T-cell (primary cell): ENCODE results near the gene ZNF26. TPM values are rescaled to one million over a fixed set of nuclear protein-coding genes. Genes with fewer than 3 reads are reported as not detected.
"Not testable (repeated sequence)": the region's sequence is repeated elsewhere in the genome, so short reads cannot be mapped to it uniquely, and the experiment has no call there.

ENCODE experiments used
- ATAC-seq, 4 experiments: fragments of 200-7000 bp in 3 of 4; fragments of 150-1000 bp in 1 of 4; cut with Tn5 transposase; replicated peaks in 1 of 4; 1 replicate in 3 of 4; 2 replicates in 1 of 4; pipeline ENCODE4 v1.10.0; 2021; ENCODE audit warnings: moderate library complexity in 3 of 4, mild to moderate bottlenecking in 2 of 4, moderate number of reproducible peaks in 1 of 4
- CTCF ChIA-PET, 2 donors: fragments of 300-600 bp; sonication (Branson Sonifier 250); formaldehyde crosslinking; loops; one replicate each; lab custom pipeline; 2022; ENCODE audit warnings: antibody characterized with exemption in 2 of 2; lab: Charles Lee
- POLR2A ChIA-PET, 2 donors: fragments of 300-600 bp; sonication (Branson Sonifier 250); formaldehyde crosslinking; loops; one replicate each; lab custom pipeline; 2022; ENCODE audit warnings: antibody characterized with exemption in 2 of 2; lab: Charles Lee
- DNase-seq, 35 experiments: peaks; one replicate each; pipeline versions ENCODE4 v3.0.0 to v3.0.0-alpha.2; 2013 to 2023
- H3K27ac ChIP-seq: one replicate; pipeline ENCODE4 v1.5.1; 2013; ENCODE audit warnings: low read length
- H3K27me3 ChIP-seq, 2 experiments: replicated peaks in 1 of 2; 1 replicate in 1 of 2; 2 replicates in 1 of 2; pipeline versions ENCODE4 v1.6.1 to v1.7.0; 2013; ENCODE audit warnings: low read length in 1 of 2, mixed read lengths in 1 of 2; ENCODE audit not compliant: control insufficient read depth in 2 of 2, insufficient read depth in 2 of 2; ENCODE audit errors: extremely low read depth in 1 of 2
- H3K36me3 ChIP-seq, 2 donors: 1 replicate in 1 of 2; 2 replicates in 1 of 2; pipeline versions ENCODE4 v1.6.1 to v1.7.0; 2013; ENCODE audit warnings: low read length in 1 of 2; ENCODE audit not compliant: control insufficient read depth in 2 of 2, insufficient read depth in 1 of 2; ENCODE audit errors: extremely low read depth in 1 of 2
- H3K4me1 ChIP-seq, 2 experiments: 1 replicate in 1 of 2; 2 replicates in 1 of 2; pipeline versions ENCODE4 v1.6.1 to v1.7.0; 2013; ENCODE audit warnings: low read length in 2 of 2, mixed read lengths in 1 of 2; ENCODE audit not compliant: insufficient read depth in 2 of 2, control insufficient read depth in 1 of 2; ENCODE audit errors: extremely low read depth in 1 of 2
- H3K4me3 ChIP-seq, 2 donors: 1 replicate in 1 of 2; 2 replicates in 1 of 2; pipeline versions ENCODE4 v1.5.1 to v1.7.0; 2013; ENCODE audit warnings: mild to moderate bottlenecking in 2 of 2, low read length in 1 of 2, moderate library complexity in 1 of 2; ENCODE audit not compliant: control insufficient read depth in 1 of 2; ENCODE audit errors: extremely low read depth in 1 of 2
- H3K9me3 ChIP-seq: 2 replicates; pipeline ENCODE4 v1.7.0; 2013
- H3K27ac Mint-ChIP-seq, 2 donors: one replicate each; pipeline ENCODE4 v1.8.0; 2020 to 2021; ENCODE audit warnings: mild to moderate bottlenecking in 2 of 2, mixed read lengths in 2 of 2
- H3K27me3 Mint-ChIP-seq, 2 donors: one replicate each; pipeline ENCODE4 v1.8.0; 2021 to 2022; ENCODE audit warnings: mixed read lengths in 2 of 2
- H3K36me3 Mint-ChIP-seq: one replicate; pipeline ENCODE4 v1.8.0; 2021; ENCODE audit warnings: mixed read lengths
- H3K4me1 Mint-ChIP-seq, 3 donors: one replicate each; pipeline ENCODE4 v1.8.0; 2020 to 2022; ENCODE audit warnings: mixed read lengths in 3 of 3, mild to moderate bottlenecking in 1 of 3
- H3K4me3 Mint-ChIP-seq, 3 donors: one replicate each; pipeline ENCODE4 v1.8.0; 2020 to 2022; ENCODE audit warnings: mild to moderate bottlenecking in 3 of 3, mixed read lengths in 3 of 3, moderate library complexity in 3 of 3
- H3K9me3 Mint-ChIP-seq, 3 donors: one replicate each; pipeline ENCODE4 v1.8.0; 2020 to 2022; ENCODE audit warnings: mixed read lengths in 3 of 3
- WGBS: methylation state at CpG from one replicate; pipeline ENCODE4 v1.1.5; 2013; ENCODE audit warnings: missing lambda C conversion rate; ENCODE audit not compliant: insufficient coverage; 5-methylcytosine and 5-hydroxymethylcytosine counted together
- total RNA-seq, 35 experiments: library from RNA in 6 of 35; stranded (reverse) in 6 of 35; fragments of 120-200 nt in 1 of 35; gene quantifications; one replicate each; pipeline versions ENCODE4 v1.2.1 to v1.2.4 and lab custom pipeline; 2013 to 2026

The ZNF26 gene
- total RNA-seq, 5 donors from 2014 or later (not counting 1 experiment from before 2014, with no cell fraction given): 29.2 to 37.2 (median 32.7) TPM

GRCh38 chr12:132965796-132966195 lies 20.4 kb upstream of the ZNF26 start:
- DNase-seq (no peak), ATAC-seq (no peak)
- Histone ChIP-seq H3K36me3 (no peaks in the 10 kb centered on the region), H3K4me3 (no peak overlapping the region), H3K4me1 (no peaks in the 10 kb centered on the region), H3K9me3 (no peaks in the 10 kb centered on the region), H3K27me3 (no peaks in the 10 kb centered on the region), H3K27ac (no peak overlapping the region)
- Mint-ChIP-seq H3K4me1 (no peaks in the 10 kb centered on the region), H3K4me3 (no peak overlapping the region), H3K27ac (no peak overlapping the region), H3K9me3 (peaks cover 0 to 12% (median 8%) of the 10 kb centered on the region in 3 donors), H3K27me3 (no peaks in the 10 kb centered on the region), H3K36me3 (peaks cover 18% of the 10 kb centered on the region)
- WGBS: 100% methylated on average over 6 of the region's 12 CpGs
- ChIA-PET CTCF (no interaction called here), POLR2A (interaction anchor here in 1 of 2 donors (0.7 kb wide), 1 partner anchor 985 kb away, joined by 11 read pairs; no protein-coding TSS in a partner anchor)

- H3K36me3 Mint-ChIP-seq: peaks cover 18% of the 10 kb centered on the region
- H3K36me3 ChIP-seq: no peaks in the 10 kb centered on the region
- no peaks in the 10 kb centered on the region for H3K27me3 ChIP-seq
- CTCF ChIA-PET: no interaction called here
- H3K4me3 ChIP-seq: no peak overlapping the region
- H3K4me3 Mint-ChIP-seq: no peak overlapping the region
- no peaks in the 10 kb centered on the region for H3K27me3 Mint-ChIP-seq
- ATAC-seq (no peak), DNase-seq (no peak)
- no peaks in the 10 kb centered on the region for H3K4me1 Mint-ChIP-seq
- 79% methylated on average over 9 of the region's 12 CpGs for WGBS
- no peaks in the 10 kb centered on the region for H3K4me1 ChIP-seq
- no peaks in the 10 kb centered on the region for H3K9me3 ChIP-seq
- peaks cover 0 to 12% (median 8%) of the 10 kb centered on the region in 3 donors for H3K9me3 Mint-ChIP-seq
- POLR2A ChIA-PET: no interaction called here
- H3K27ac ChIP-seq: no peak overlapping the region
- no peak overlapping the region for H3K27ac Mint-ChIP-seq
Measured at GRCh38 chr12:132966676-132967415, 19.3 kb upstream of the ZNF26 start.

GRCh38 chr12:132967736-132968135 lies 18.4 kb upstream of the ZNF26 start:
- H3K27me3 ChIP-seq: no peaks in the 10 kb centered on the region
- H3K36me3 ChIP-seq: no peaks in the 10 kb centered on the region
- Mint-ChIP-seq H3K27ac (no peak overlapping the region), H3K9me3 (peaks cover 4 to 21% (median 10%) of the 10 kb centered on the region in 3 donors), H3K27me3 (no peaks in the 10 kb centered on the region), H3K4me3 (no peak overlapping the region), H3K4me1 (no peaks in the 10 kb centered on the region), H3K36me3 (peaks cover 18% of the 10 kb centered on the region)
- ATAC-seq (no peak), DNase-seq (no peak)
- H3K4me3 ChIP-seq: no peak overlapping the region
- ChIA-PET CTCF (no interaction called here), POLR2A (no interaction called here)
- WGBS: 96% methylated on average over 20 of the region's 21 CpGs
- no peaks in the 10 kb centered on the region for H3K4me1 ChIP-seq
- H3K27ac ChIP-seq: no peak overlapping the region
- no peaks in the 10 kb centered on the region for H3K9me3 ChIP-seq

GRCh38 chr12:132972374-132972773 lies 13.8 kb upstream of the ZNF26 start:
- Histone ChIP-seq H3K27ac (no peak overlapping the region), H3K9me3 (no peaks in the 10 kb centered on the region), H3K27me3 (peaks cover 0 to 16% of the 10 kb centered on the region in 2 experiments), H3K4me3 (no peak overlapping the region), H3K36me3 (no peaks in the 10 kb centered on the region), H3K4me1 (no peaks in the 10 kb centered on the region)
- ChIA-PET CTCF (no interaction called here), POLR2A (no interaction called here)
- ATAC-seq (no peak), DNase-seq (no peak)
- Mint-ChIP-seq H3K27ac (no peak overlapping the region), H3K4me3 (no peak overlapping the region), H3K27me3 (peaks cover 0 to 2% of the 10 kb centered on the region in 2 donors), H3K4me1 (peaks cover 0 to 2% (median 0%) of the 10 kb centered on the region in 3 donors), H3K9me3 (peaks cover 9 to 35% (median 12%) of the 10 kb centered on the region in 3 donors), H3K36me3 (peaks cover 3% of the 10 kb centered on the region)
- no CpG with 5 or more reads among the region's 1 CpG for WGBS

- H3K9me3 Mint-ChIP-seq: peaks cover 12 to 41% (median 17%) of the 10 kb centered on the region in 3 donors
- H3K36me3 ChIP-seq, H3K4me1 ChIP-seq, H3K4me3 Mint-ChIP-seq, H3K27ac Mint-ChIP-seq, H3K36me3 Mint-ChIP-seq, H3K4me3 ChIP-seq, H3K27ac ChIP-seq, H3K4me1 Mint-ChIP-seq, H3K9me3 ChIP-seq, H3K27me3 Mint-ChIP-seq, CTCF ChIA-PET, ATAC-seq, POLR2A ChIA-PET: not testable (repeated sequence)
- DNase-seq: peak in 12 of 35 experiments; percentile 4 to 30 (median 13)
- peaks cover 0 to 20% of the 10 kb centered on the region in 2 experiments for H3K27me3 ChIP-seq
- 40% methylated on average over 11 of the region's 13 CpGs for WGBS
Measured at GRCh38 chr12:132976870-132977269, 9.3 kb upstream of the ZNF26 start.

DNA sequence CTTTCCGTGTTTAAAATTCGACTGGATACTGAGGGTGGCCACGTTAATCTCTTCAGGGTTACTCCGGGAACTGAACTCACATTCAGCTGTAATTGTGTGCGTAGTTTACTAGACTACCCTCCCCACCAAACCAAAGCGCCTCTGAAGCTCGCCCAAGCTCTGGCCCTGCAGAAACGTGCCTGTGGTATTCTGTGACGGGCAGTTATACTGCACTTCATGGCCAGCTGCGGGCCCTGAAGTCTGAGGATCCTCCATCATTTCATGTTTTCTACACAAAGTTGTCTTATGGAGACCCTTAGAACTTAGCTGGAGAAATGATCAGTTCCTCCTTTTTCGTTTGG lies 688 bp downstream of the ZNF26 start:
- peaks cover 41% of the 10 kb centered on the region for H3K36me3 Mint-ChIP-seq

More for the DNA sequence above, 688 bp downstream of the ZNF26 start:
- peaks cover 3% of the 10 kb centered on the region for H3K9me3 ChIP-seq
- ChIA-PET POLR2A (interaction anchor here (0.7 to 1.4 kb wide), 2 partner anchors 68 to 93 kb away, joined by 3 read pairs; no protein-coding TSS in a partner anchor), CTCF (interaction anchor here (0.5 to 1.1 kb wide), 3 partner anchors 51 to 94 kb away, joined by 3 to 6 read pairs (median 3); partner anchors contain the start of gene ZNF140 (in 1 of the 2))
- peak overlapping the region; percentile 78 for H3K27ac ChIP-seq
- H3K4me1 ChIP-seq: peaks cover 9 to 26% of the 10 kb centered on the region in 2 experiments
- Mint-ChIP-seq H3K27me3 (peaks cover 2 to 3% of the 10 kb centered on the region in 2 donors), H3K9me3 (peaks cover 8 to 13% (median 9%) of the 10 kb centered on the region in 3 donors), H3K27ac (peak overlapping the region; percentile 75 to 77), H3K4me3 (peak overlapping the region; percentile 91 to 93 (median 93)), H3K4me1 (peaks cover 34 to 42% (median 36%) of the 10 kb centered on the region in 3 donors)
- H3K36me3 ChIP-seq: no peaks in the 10 kb centered on the region
- H3K27me3 ChIP-seq: peaks cover 0 to 2% of the 10 kb centered on the region in 2 experiments
- peak in 1 of 4 experiments; percentile 3 for ATAC-seq
- DNase-seq: peak in 1 of 35 experiments; percentile 0
- H3K4me3 ChIP-seq: peak overlapping the region; percentile 82 to 94
- 3% methylated on average over 7 of the region's 11 CpGs for WGBS
